Panc1 (cell line): ENCODE results near the gene PDE3A. TPM values are rescaled to one million over a fixed set of nuclear protein-coding genes. Genes with fewer than 3 reads are reported as not detected.

Source experiments
- ATAC-seq: fragments of 200-7000 bp; cut with Tn5 transposase; 2 replicates; pipeline ENCODE4 v1.9.1; 2020; ENCODE audit warnings: mild to moderate bottlenecking, moderate library complexity
- BruUV-seq: library from RNA; stranded (reverse); fragments of 400-500 nt; replicated peaks from 2 replicates; lab custom pipeline; 2021; lab: Mats Ljungman, UMichigan
- CTCF ChIA-PET: fragments of 300-600 bp; sonication (Branson Sonifier 250); formaldehyde crosslinking; loops from one replicate; lab custom pipeline; 2022; ENCODE audit warnings: antibody characterized with exemption; lab: Charles Lee
- POLR2A ChIA-PET: fragments of 300-600 bp; sonication (Branson Sonifier 250); formaldehyde crosslinking; loops from one replicate; lab custom pipeline; 2022; ENCODE audit warnings: antibody characterized with exemption; lab: Charles Lee
- DNase-seq: peaks from one replicate; pipeline ENCODE4 v3.0.0-alpha.2; 2010; ENCODE audit warnings: low read depth, low spot score
- H3K27ac ChIP-seq: 2 replicates; pipeline ENCODE4 v1.5.1; 2011; ENCODE audit warnings: mild to moderate bottlenecking, low read length, inconsistent platforms
- H3K27me3 ChIP-seq: fragments of 200-500 bp; sonication (Bioruptor generic); 2 replicates; pipeline ENCODE4 v1.6.0; 2014; ENCODE audit warnings: low read length, inconsistent platforms; ENCODE audit not compliant: control insufficient read depth, insufficient read depth
- H3K36me3 ChIP-seq: fragments of 200-500 bp; sonication (Bioruptor generic); 2 replicates; pipeline ENCODE4 v1.5.1; 2014; ENCODE audit warnings: inconsistent platforms, mild to moderate bottlenecking, low read length, moderate library complexity; ENCODE audit not compliant: control insufficient read depth, insufficient read depth
- H3K4me1 ChIP-seq: 2 replicates; pipeline ENCODE4 v1.5.1; 2011; ENCODE audit warnings: inconsistent platforms, mild to moderate bottlenecking, low read length, moderate library complexity; ENCODE audit not compliant: control insufficient read depth, insufficient read depth
- H3K4me3 ChIP-seq, 2 experiments: 2 replicates each; pipeline ENCODE4 v1.5.1; 2011 to 2012; ENCODE audit warnings: low read depth in 2 of 2, low read length in 2 of 2, mild to moderate bottlenecking in 2 of 2, inconsistent platforms in 1 of 2, moderate library complexity in 1 of 2
- H3K9me3 ChIP-seq: fragments of 200-500 bp; sonication (Bioruptor generic); 2 replicates; pipeline ENCODE4 v1.5.1; 2014; ENCODE audit warnings: low read depth, mild to moderate bottlenecking, inconsistent platforms, low read length, moderate library complexity; ENCODE audit not compliant: control insufficient read depth, insufficient read depth
- POLR2AphosphoS5 ChIP-seq: IDR thresholded peaks from 2 replicates; pipeline ENCODE4 v1.6.1; 2012; ENCODE audit warnings: mild to moderate bottlenecking, low read depth, low read length, moderate library complexity
- SIN3A ChIP-seq: IDR thresholded peaks from 2 replicates; pipeline ENCODE4 v1.6.1; 2012; ENCODE audit warnings: low read depth, mild to moderate bottlenecking, low read length, moderate library complexity, borderline replicate concordance; ENCODE audit not compliant: insufficient read depth
- TCF7L2 ChIP-seq: IDR thresholded peaks from 2 replicates; pipeline ENCODE4 v1.6.1; 2011; ENCODE audit warnings: mild to moderate bottlenecking, low read depth, low read length, inconsistent platforms
- in situ Hi-C: cut with HindIII; loops from 2 replicates; pipeline ENCODE4 v1.10.0; 2016; ENCODE audit warnings: low sequenced_read_pairs, low pct_unique_long_range_greater_than_20kb
- intact Hi-C: fragments of 100-400 bp; cut with micrococcal nuclease; formaldehyde crosslinking; loops from one replicate; pipeline ENCODE4 v1.10.0; 2022; ENCODE audit not compliant: unreplicated experiment
- total RNA-seq: library from RNA; stranded (reverse); gene quantifications from one replicate; pipeline ENCODE4 v1.2.1, GENCODE V29; 2021; ENCODE audit not compliant: unreplicated experiment
- TF ChIP-seq, protein P1 (sequence below), 2 experiments: IDR thresholded peaks; 2 replicates each; pipeline ENCODE4 v1.6.1; 2011 to 2012; ENCODE audit warnings: low read depth in 2 of 2, control low read depth in 1 of 2, low read length in 1 of 2, mild to moderate bottlenecking in 1 of 2, moderate library complexity in 1 of 2; ENCODE audit not compliant: insufficient read depth in 1 of 2
- TF ChIP-seq, protein P2 (sequence below): fragments of 450-650 bp; IDR thresholded peaks from 2 replicates; pipeline ENCODE4 v1.5.1; 2017; ENCODE audit warnings: mild to moderate bottlenecking

PDE3A gene
- total RNA-seq, 1 experiment from 2014 or later, result 0.03 TPM

DNA sequence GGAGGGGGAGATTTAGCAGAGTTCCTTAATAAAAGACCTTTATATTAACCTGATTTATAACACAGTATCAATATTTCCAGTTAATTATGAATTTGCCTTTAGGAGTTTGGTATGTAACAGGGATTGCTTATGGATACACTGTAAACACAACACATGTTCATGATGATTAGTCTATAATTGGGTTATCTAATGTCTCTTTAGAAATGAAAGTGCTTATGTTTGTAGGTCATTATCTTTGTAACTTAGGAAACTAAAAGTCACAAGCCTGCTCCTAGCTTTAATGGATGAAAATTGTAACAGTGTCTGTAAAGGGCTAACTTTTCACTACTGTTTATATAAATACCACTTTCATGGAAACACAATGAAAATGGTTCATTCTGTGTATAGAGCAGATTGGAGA is 9.4 kb downstream of the PDE3A start:
- H3K9me3 ChIP-seq, result no peaks in the 10 kb centered on the region
- H3K4me1 ChIP-seq, result no peaks in the 10 kb centered on the region
- no peak overlapping the region for H3K27ac ChIP-seq
- BruUV-seq, result no TSS peak
- intact Hi-C loops (loop anchor here (10.0 kb wide), 1 partner anchor 633 kb away; no protein-coding TSS in a partner anchor), in situ Hi-C loops (no loop called here)
- ChIA-PET POLR2A (no interaction called here), CTCF (no interaction called here)
- TF ChIP-seq TCF7L2 (no peak), POLR2AphosphoS5 (no peak), SIN3A (no peak)
- TF ChIP-seq, protein P1, sequence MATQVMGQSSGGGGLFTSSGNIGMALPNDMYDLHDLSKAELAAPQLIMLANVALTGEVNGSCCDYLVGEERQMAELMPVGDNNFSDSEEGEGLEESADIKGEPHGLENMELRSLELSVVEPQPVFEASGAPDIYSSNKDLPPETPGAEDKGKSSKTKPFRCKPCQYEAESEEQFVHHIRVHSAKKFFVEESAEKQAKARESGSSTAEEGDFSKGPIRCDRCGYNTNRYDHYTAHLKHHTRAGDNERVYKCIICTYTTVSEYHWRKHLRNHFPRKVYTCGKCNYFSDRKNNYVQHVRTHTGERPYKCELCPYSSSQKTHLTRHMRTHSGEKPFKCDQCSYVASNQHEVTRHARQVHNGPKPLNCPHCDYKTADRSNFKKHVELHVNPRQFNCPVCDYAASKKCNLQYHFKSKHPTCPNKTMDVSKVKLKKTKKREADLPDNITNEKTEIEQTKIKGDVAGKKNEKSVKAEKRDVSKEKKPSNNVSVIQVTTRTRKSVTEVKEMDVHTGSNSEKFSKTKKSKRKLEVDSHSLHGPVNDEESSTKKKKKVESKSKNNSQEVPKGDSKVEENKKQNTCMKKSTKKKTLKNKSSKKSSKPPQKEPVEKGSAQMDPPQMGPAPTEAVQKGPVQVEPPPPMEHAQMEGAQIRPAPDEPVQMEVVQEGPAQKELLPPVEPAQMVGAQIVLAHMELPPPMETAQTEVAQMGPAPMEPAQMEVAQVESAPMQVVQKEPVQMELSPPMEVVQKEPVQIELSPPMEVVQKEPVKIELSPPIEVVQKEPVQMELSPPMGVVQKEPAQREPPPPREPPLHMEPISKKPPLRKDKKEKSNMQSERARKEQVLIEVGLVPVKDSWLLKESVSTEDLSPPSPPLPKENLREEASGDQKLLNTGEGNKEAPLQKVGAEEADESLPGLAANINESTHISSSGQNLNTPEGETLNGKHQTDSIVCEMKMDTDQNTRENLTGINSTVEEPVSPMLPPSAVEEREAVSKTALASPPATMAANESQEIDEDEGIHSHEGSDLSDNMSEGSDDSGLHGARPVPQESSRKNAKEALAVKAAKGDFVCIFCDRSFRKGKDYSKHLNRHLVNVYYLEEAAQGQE (IDR thresholded peaks at IDR 0.05; ENCODE audit: insufficient read depth in 1 of 2, low read depth in 2 of 2, low read length in 1 of 2), result no peak
- TF ChIP-seq, protein P2, sequence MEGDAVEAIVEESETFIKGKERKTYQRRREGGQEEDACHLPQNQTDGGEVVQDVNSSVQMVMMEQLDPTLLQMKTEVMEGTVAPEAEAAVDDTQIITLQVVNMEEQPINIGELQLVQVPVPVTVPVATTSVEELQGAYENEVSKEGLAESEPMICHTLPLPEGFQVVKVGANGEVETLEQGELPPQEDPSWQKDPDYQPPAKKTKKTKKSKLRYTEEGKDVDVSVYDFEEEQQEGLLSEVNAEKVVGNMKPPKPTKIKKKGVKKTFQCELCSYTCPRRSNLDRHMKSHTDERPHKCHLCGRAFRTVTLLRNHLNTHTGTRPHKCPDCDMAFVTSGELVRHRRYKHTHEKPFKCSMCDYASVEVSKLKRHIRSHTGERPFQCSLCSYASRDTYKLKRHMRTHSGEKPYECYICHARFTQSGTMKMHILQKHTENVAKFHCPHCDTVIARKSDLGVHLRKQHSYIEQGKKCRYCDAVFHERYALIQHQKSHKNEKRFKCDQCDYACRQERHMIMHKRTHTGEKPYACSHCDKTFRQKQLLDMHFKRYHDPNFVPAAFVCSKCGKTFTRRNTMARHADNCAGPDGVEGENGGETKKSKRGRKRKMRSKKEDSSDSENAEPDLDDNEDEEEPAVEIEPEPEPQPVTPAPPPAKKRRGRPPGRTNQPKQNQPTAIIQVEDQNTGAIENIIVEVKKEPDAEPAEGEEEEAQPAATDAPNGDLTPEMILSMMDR, result no peak
- H3K4me3 ChIP-seq, result no peak overlapping the region
- ATAC-seq, result no peak
- no peaks in the 10 kb centered on the region for H3K27me3 ChIP-seq
- no peaks in the 10 kb centered on the region for H3K36me3 ChIP-seq
- DNase-seq, result no peak

GRCh38 chr12:20382117-20382516 is 13.8 kb downstream of the PDE3A start:
- Histone ChIP-seq H3K4me1 (no peaks in the 10 kb centered on the region), H3K9me3 (no peaks in the 10 kb centered on the region), H3K27me3 (no peaks in the 10 kb centered on the region), H3K4me3 (no peak overlapping the region), H3K27ac (no peak overlapping the region), H3K36me3 (no peaks in the 10 kb centered on the region)
- ChIA-PET CTCF (no interaction called here), POLR2A (no interaction called here)
- in situ Hi-C loops (no loop called here), intact Hi-C loops (no loop called here)
- TF ChIP-seq POLR2AphosphoS5, result no peak
- no peak for TF ChIP-seq SIN3A
- TF ChIP-seq TCF7L2, result no peak
- TF ChIP-seq, protein P2, result no peak
- TF ChIP-seq, protein P1 (IDR thresholded peaks at IDR 0.05; ENCODE audit: insufficient read depth in 1 of 2, low read depth in 2 of 2, low read length in 1 of 2), result no peak
- BruUV-seq, result no TSS peak
- DNase-seq (no peak), ATAC-seq (no peak)
